Left lung (tissue), 10 donors: ENCODE results near the gene ZSCAN25. TPM values are rescaled to one million over a fixed set of nuclear protein-coding genes. Genes with fewer than 3 reads are reported as not detected.
"Not testable (repeated sequence)": the region's sequence is repeated elsewhere in the genome, so short reads cannot be mapped to it uniquely, and the experiment has no call there.

Source experiments
- ATAC-seq: fragments of 200-7000 bp; cut with Tn5 transposase; one replicate; pipeline ENCODE4 v1.9.1; 2020; ENCODE audit warnings: moderate library complexity
- DNase-seq, 4 donors: peaks; one replicate each; pipeline ENCODE4 v3.0.0-alpha.2; 2013 to 2020
- H3K27ac ChIP-seq, 2 donors: fragments of 200-600 bp; sonication (generic) in 1 of 2; one replicate each; pipeline versions ENCODE4 v1.5.0 to v1.8.0; 2020 to 2021
- H3K27me3 ChIP-seq, 2 donors: fragments of 200-600 bp; sonication (generic) in 1 of 2; one replicate each; pipeline versions ENCODE4 v1.5.0 to v1.8.0; 2020 to 2021
- H3K36me3 ChIP-seq, 2 donors: fragments of 200-600 bp; sonication (generic) in 1 of 2; one replicate each; pipeline versions ENCODE4 v1.5.0 to v1.8.0; 2020 to 2021
- H3K4me1 ChIP-seq, 2 donors: fragments of 200-600 bp; one replicate each; pipeline ENCODE4 v1.8.0; 2021
- H3K4me3 ChIP-seq, 2 donors: fragments of 200-600 bp; sonication (generic) in 1 of 2; one replicate each; pipeline versions ENCODE4 v1.5.0 to v1.8.0; 2020 to 2021; ENCODE audit warnings: mild to moderate bottlenecking in 1 of 2
- H3K9me3 ChIP-seq, 2 donors: fragments of 200-600 bp; sonication (generic) in 1 of 2; one replicate each; pipeline versions ENCODE4 v1.5.0 to v1.8.0; 2020 to 2021
- intact Hi-C, 2 donors: fragments of 100-400 bp; cut with DNase I; formaldehyde crosslinking; loops; one replicate each; pipeline versions ENCODE4 v1.11.2 to v1.14.2; 2022
- polyA plus RNA-seq, 6 donors: library from polyadenylated mRNA; unstranded; fragments of 120-200 nt; gene quantifications; one replicate each; pipeline ENCODE4 v1.2.1, GENCODE V29; 2013; ENCODE audit not compliant: insufficient read length in 6 of 6
- total RNA-seq, 2 donors: library from RNA; stranded (reverse); fragmentation: NEBNext Ultra II Directional; extraction: Animal tissue kit (Norgen Biotek cat#: 25700); gene quantifications; one replicate each; pipeline ENCODE4 v1.2.1, GENCODE V29; 2021
- TF ChIP-seq, protein P1 (sequence below), 2 donors: fragments of 200-600 bp; sonication (generic) in 1 of 2; IDR thresholded peaks; one replicate each; pipeline versions ENCODE4 v1.5.0 to v1.8.0; 2021; ENCODE audit warnings: antibody characterized with exemption in 2 of 2
- donor health status: DM: no; HTN: yes; CAD: no.
- donor health status: DM: no; HTN: no; CAD: no.

Gene ZSCAN25
- total and polyA plus RNA-seq, 8 donors, result 15.3 to 21.3 (median 19.2) TPM

DNA sequence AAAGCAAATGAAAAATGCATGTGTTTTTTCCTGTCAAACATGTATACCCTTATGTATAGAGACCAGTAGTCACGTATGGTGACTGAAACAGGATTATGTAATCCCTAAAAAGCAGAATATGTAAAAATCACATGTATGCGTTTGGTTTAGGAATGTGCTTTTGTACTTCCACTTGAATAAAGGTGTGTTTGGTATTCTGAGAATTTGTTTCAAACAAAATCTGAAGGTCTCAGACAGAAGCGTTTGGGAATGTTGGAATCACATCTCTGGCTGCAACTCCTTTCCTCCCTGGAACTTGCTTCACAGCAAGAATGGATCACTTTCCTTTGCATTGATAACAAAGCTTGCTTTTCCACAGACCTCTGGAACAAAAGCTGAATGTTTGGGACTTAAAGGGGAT lies 40.5 kb upstream of the ZSCAN25 start:
- peaks cover 5 to 17% of the 10 kb centered on the region in 2 donors for H3K4me1 ChIP-seq
- intact Hi-C loops, result no loop called here
- H3K36me3 ChIP-seq, result peaks cover 0 to 38% of the 10 kb centered on the region in 2 donors
- peak overlapping the region in 1 of 2 donors; percentile 28 for H3K27ac ChIP-seq
- peaks cover 0 to 13% of the 10 kb centered on the region in 2 donors for H3K27me3 ChIP-seq
- no peak overlapping the region for H3K4me3 ChIP-seq
- TF ChIP-seq, protein P1, sequence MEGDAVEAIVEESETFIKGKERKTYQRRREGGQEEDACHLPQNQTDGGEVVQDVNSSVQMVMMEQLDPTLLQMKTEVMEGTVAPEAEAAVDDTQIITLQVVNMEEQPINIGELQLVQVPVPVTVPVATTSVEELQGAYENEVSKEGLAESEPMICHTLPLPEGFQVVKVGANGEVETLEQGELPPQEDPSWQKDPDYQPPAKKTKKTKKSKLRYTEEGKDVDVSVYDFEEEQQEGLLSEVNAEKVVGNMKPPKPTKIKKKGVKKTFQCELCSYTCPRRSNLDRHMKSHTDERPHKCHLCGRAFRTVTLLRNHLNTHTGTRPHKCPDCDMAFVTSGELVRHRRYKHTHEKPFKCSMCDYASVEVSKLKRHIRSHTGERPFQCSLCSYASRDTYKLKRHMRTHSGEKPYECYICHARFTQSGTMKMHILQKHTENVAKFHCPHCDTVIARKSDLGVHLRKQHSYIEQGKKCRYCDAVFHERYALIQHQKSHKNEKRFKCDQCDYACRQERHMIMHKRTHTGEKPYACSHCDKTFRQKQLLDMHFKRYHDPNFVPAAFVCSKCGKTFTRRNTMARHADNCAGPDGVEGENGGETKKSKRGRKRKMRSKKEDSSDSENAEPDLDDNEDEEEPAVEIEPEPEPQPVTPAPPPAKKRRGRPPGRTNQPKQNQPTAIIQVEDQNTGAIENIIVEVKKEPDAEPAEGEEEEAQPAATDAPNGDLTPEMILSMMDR (IDR thresholded peaks at IDR 0.05), result no peak
- H3K9me3 ChIP-seq, result no peaks in the 10 kb centered on the region
- ATAC-seq (peak; percentile 9), DNase-seq (no peak)

DNA sequence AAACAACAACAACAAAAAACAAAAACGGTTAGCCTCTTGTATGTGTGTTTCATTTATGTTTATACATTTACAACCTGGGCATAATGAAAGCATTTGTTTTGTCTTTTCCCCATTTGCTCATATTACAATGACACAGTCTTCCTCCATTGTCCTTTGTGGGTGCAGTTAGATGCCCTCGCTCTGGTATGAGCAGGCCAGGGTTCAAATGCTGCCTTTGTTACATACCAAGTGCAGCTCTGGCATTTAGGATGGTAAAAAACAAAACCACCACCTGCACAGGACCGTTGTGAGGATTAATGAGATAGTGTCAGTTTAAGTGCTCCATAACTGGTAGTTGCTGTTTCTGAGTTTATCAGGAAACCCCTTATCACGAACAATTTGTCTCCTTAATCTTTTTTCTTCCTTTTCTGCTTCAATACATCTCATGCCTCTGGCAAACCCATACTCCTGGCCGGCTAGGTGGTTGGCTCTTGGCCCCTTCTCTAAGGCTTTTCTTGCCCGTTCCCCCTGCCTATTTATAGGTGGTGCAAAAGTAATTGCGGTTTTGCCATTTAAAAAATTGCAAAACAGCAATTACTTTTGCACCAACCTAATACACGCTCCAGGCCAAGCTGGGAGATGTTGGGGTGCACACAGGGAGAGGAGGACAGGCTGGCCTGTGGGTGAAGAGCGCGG lies 37.3 kb upstream of the ZSCAN25 start:
- intact Hi-C loops, result no loop called here
- TF ChIP-seq, protein P1 (IDR thresholded peaks at IDR 0.05), result no peak
- no peak overlapping the region for H3K27ac ChIP-seq

DNA sequence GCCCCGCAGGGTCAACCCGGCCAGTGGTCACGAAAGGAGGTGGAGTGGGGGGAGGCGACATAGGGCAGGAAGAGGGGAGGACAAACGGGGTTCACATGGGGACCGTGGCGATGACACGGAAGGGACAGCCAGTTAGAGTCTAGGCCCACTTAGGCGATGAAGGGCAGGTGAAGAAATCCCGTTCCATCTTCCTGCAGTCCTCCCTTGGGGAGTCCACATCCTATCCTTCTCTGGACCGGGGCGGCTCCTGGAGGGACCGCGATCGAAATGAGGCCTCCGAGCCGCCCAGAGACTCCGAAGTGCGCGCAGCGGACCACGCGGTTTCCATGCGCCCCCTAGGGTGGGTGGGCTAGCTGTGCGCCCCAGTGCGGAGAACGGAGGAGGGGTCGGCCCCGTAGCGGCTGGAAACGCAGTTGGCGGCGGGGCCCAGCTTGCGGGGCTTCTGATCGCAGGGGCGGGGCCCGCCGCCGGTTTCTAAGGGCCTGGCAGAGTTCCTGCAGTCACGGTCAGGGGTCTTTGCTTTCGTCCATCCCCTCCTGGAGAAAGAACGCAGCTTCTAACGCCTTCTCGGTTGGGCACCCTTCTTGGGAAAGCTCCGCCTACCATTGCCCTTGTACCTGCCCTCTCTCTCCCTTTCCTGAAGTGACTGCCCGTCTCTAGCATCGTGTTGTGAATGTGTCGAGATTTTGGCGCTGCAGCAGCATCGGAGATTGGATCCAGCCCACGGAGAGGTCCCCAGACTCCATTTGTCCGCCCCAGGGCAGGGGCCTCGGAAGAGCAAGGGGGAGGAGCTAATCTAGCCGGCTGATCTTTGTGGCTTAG lies 36.6 kb upstream of the ZSCAN25 start:
- Histone ChIP-seq H3K4me3 (peak overlapping the region; percentile 45 to 58), H3K4me1 (peaks cover 5 to 15% of the 10 kb centered on the region in 2 donors), H3K27me3 (peaks cover 0 to 13% of the 10 kb centered on the region in 2 donors), H3K36me3 (no peaks in the 10 kb centered on the region), H3K9me3 (no peaks in the 10 kb centered on the region), H3K27ac (no peak overlapping the region)
- intact Hi-C loops, result no loop called here
- ATAC-seq (peak; percentile 76), DNase-seq (peak in 3 of 4 donors; percentile 59 to 80 (median 73))
- TF ChIP-seq, protein P1 (IDR thresholded peaks at IDR 0.05), result no peak

More for the DNA sequence above, 37.3 kb upstream of the ZSCAN25 start:
- Histone ChIP-seq H3K4me3 (peak overlapping the region; percentile 45 to 58), H3K27me3 (peaks cover 0 to 13% of the 10 kb centered on the region in 2 donors), H3K9me3 (no peaks in the 10 kb centered on the region), H3K36me3 (peaks cover 0 to 6% of the 10 kb centered on the region in 2 donors), H3K4me1 (peaks cover 5 to 15% of the 10 kb centered on the region in 2 donors)
- no peak for DNase-seq
- ATAC-seq, result no peak

DNA sequence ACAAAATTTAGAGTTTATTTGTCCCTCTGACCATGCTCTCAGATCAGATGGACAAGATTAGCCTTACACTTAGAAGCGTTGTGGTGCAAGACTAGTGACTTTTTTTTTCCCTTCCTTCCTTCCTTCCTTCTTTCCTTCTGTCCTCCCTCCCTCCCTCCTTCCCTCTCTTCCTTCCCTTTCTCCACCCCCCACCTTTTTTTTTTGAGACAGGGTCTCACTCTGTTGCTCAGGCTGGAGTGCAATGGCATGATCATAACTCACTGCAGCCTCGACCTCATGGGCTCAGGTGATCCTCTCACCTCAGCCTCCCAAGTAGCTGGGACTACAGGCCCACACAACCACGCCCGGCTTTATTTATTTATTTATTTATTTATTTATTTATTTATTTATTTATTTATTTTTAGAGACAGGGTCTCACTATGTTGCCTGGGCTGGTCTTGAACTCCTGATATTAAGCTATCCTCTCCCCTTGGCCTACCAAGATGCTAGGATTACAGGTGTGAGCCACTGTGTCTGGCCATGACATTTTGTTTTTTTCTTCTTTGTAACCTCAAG lies 35.9 kb upstream of the ZSCAN25 start:
- peak overlapping the region; percentile 45 to 58 for H3K4me3 ChIP-seq
- H3K27me3 ChIP-seq, result peaks cover 0 to 13% of the 10 kb centered on the region in 2 donors
- H3K36me3 ChIP-seq, ATAC-seq, H3K9me3 ChIP-seq, intact Hi-C loops, H3K27ac ChIP-seq, DNase-seq: not testable (repeated sequence)
- peaks cover 5 to 15% of the 10 kb centered on the region in 2 donors for H3K4me1 ChIP-seq

DNA sequence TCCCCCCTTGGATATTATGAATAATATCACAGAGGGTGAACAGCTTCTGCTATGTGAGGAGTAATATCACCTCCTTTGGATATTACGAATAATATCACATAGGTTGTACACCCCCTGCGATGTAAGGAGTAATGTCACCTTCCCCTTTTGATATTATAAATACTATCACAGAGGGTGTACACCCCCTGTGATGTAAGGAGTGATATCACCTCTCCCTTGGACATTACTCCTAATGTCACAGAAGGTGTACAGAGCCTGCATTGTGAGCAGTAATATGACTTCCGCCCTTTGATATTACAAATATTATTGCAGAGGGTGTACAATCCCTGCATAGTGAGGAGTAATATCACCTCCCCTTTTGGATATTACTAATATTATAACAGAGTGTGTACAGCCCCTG lies 27.9 kb upstream of the ZSCAN25 start:
- TF ChIP-seq, protein P1 (IDR thresholded peaks at IDR 0.05), result no peak
- intact Hi-C loops, result no loop called here
- Histone ChIP-seq H3K4me3 (no peak overlapping the region), H3K9me3 (no peaks in the 10 kb centered on the region), H3K36me3 (no peaks in the 10 kb centered on the region), H3K4me1 (no peaks in the 10 kb centered on the region), H3K27me3 (no peaks in the 10 kb centered on the region), H3K27ac (no peak overlapping the region)
- ATAC-seq (no peak), DNase-seq (no peak)
